A673 (cell line): ENCODE results near the gene GABRG3. TPM values are rescaled to one million over a fixed set of nuclear protein-coding genes. Genes with fewer than 3 reads are reported as not detected.

Experiments
- BruUV-seq: library from RNA; stranded (reverse); fragments of 400-500 nt; replicated peaks from 2 replicates; lab custom pipeline; 2021; lab: Mats Ljungman, UMichigan
- CTCF ChIA-PET: fragments of 300-600 bp; sonication (Branson Sonifier 250); formaldehyde crosslinking; loops from one replicate; lab custom pipeline; 2022; ENCODE audit warnings: antibody characterized with exemption; lab: Charles Lee
- POLR2A ChIA-PET: fragments of 300-600 bp; sonication (Branson Sonifier 250); formaldehyde crosslinking; loops from one replicate; lab custom pipeline; 2022; ENCODE audit warnings: antibody characterized with exemption; ENCODE audit not compliant: low non-redundant PET; lab: Charles Lee
- DNase-seq: peaks from one replicate; pipeline ENCODE4 v3.0.0-alpha.2; 2015; ENCODE audit warnings: low spot score
- H3K27ac ChIP-seq: fragments of 200-600 bp; sonication (generic); 2 replicates; pipeline ENCODE4 v1.5.1; 2016; ENCODE audit warnings: mixed run types, low read depth, mild to moderate bottlenecking, mixed read lengths, antibody characterized with exemption, low read length; ENCODE audit not compliant: poor library complexity, severe bottlenecking
- H3K27me3 ChIP-seq: fragments of 200-600 bp; sonication (generic); replicated peaks from 2 replicates; pipeline ENCODE4 v1.6.1; 2017; ENCODE audit warnings: mixed run types, low read depth, mild to moderate bottlenecking, mixed read lengths, antibody characterized with exemption, low read length; ENCODE audit not compliant: insufficient read depth, poor library complexity
- H3K36me3 ChIP-seq: fragments of 200-600 bp; sonication (generic); 2 replicates; pipeline ENCODE4 v1.6.1; 2016; ENCODE audit warnings: mixed run types, mild to moderate bottlenecking, mixed read lengths, antibody characterized with exemption, low read length; ENCODE audit not compliant: insufficient read depth, poor library complexity, severe bottlenecking
- H3K4me1 ChIP-seq: fragments of 200-600 bp; sonication (generic); 2 replicates; pipeline ENCODE4 v1.6.1; 2017; ENCODE audit warnings: mixed run types, mild to moderate bottlenecking, mixed read lengths, antibody characterized with exemption, low read length; ENCODE audit not compliant: insufficient read depth, poor library complexity, severe bottlenecking
- H3K4me3 ChIP-seq: fragments of 200-600 bp; sonication (generic); 2 replicates; pipeline ENCODE4 v1.5.1; 2016; ENCODE audit warnings: low read depth, mixed run types, mild to moderate bottlenecking, mixed read lengths, low read length; ENCODE audit not compliant: poor library complexity, severe bottlenecking
- H3K9me3 ChIP-seq: fragments of 200-600 bp; sonication (generic); 2 replicates; pipeline ENCODE4 v1.6.1; 2016; ENCODE audit warnings: mixed run types, low read depth, mild to moderate bottlenecking, mixed read lengths, antibody characterized with exemption, low read length; ENCODE audit not compliant: poor library complexity, severe bottlenecking
- EZH2 ChIP-seq: fragments of 200-600 bp; sonication (generic); IDR thresholded peaks from 2 replicates; pipeline ENCODE4 v1.6.1; 2017; ENCODE audit warnings: borderline replicate concordance, low read depth, mild to moderate bottlenecking, mixed read lengths, antibody characterized with exemption, low read length; ENCODE audit not compliant: poor library complexity, severe bottlenecking
- intact Hi-C: fragments of 100-400 bp; cut with micrococcal nuclease; formaldehyde crosslinking; loops from one replicate; pipeline ENCODE4 v1.10.0; 2022; ENCODE audit not compliant: unreplicated experiment
- total RNA-seq: library from RNA; stranded (reverse); gene quantifications from 2 replicates; pipeline ENCODE4 v1.2.3, GENCODE V29; 2021
- TF ChIP-seq, protein P1 (sequence below): fragments of 300-800, 200-600 bp; sonication (generic); conservative IDR thresholded peaks from 2 replicates; pipeline ENCODE4 v1.5.1; 2017; ENCODE audit warnings: low read depth, mild to moderate bottlenecking, antibody characterized with exemption, low read length, moderate library complexity, mixed read lengths

The GABRG3 gene
- total RNA-seq, 1 experiment from 2014 or later, result not detected

DNA sequence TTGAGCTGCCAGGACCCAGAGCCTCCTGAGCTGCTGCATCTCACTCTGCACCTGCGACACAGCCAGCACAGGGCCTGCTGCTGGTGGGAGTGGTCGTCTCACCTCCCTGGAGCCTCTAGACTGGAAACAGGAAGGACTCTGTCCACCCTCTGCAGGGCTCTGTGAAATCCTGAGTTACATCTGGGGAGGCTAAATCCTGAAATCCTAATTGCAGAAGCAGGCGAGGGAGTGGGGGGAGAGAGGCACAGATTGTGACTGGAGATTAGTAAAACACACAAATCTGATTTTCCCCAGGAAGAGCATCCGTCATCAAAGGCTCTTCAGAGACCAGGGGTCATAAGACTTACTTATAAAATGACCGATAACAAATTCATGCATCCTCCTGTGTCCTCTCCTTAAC lies 31.6 kb upstream of the GABRG3 start:
- CTCF ChIA-PET, result no interaction called here
- TF ChIP-seq EZH2, result no peak
- TF ChIP-seq, protein P1, sequence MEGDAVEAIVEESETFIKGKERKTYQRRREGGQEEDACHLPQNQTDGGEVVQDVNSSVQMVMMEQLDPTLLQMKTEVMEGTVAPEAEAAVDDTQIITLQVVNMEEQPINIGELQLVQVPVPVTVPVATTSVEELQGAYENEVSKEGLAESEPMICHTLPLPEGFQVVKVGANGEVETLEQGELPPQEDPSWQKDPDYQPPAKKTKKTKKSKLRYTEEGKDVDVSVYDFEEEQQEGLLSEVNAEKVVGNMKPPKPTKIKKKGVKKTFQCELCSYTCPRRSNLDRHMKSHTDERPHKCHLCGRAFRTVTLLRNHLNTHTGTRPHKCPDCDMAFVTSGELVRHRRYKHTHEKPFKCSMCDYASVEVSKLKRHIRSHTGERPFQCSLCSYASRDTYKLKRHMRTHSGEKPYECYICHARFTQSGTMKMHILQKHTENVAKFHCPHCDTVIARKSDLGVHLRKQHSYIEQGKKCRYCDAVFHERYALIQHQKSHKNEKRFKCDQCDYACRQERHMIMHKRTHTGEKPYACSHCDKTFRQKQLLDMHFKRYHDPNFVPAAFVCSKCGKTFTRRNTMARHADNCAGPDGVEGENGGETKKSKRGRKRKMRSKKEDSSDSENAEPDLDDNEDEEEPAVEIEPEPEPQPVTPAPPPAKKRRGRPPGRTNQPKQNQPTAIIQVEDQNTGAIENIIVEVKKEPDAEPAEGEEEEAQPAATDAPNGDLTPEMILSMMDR, result no peak
- no TSS peak for BruUV-seq
- peaks cover 41% of the 10 kb centered on the region for H3K9me3 ChIP-seq
- DNase-seq, result no peak
- no peak overlapping the region for H3K27ac ChIP-seq
- H3K4me3 ChIP-seq, result no peak overlapping the region
- no peaks in the 10 kb centered on the region for H3K4me1 ChIP-seq
- no peaks in the 10 kb centered on the region for H3K36me3 ChIP-seq
- intact Hi-C loops, result no loop called here
- H3K27me3 ChIP-seq, result no peaks in the 10 kb centered on the region
- POLR2A ChIA-PET, result no interaction called here

DNA sequence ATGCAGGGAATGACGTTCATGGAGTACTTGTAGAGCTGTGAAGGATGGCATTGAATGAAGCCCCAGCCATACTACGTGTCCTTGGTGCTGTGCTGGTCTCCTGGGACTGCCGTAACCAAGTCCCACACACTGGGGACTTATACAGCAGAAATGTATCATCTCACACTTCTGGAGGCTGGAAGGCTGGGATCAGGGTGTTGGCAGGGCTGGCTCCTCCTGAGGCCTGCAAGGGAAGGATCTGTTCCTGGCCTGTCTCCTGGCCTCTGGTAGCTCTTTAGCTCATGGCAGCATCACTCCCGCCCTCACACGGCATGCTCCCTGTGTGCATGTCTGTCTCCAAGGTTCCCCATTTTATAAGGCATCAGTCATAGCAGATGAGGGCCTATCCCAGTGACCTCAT lies 29.5 kb upstream of the GABRG3 start:
- CTCF ChIA-PET, result no interaction called here
- POLR2A ChIA-PET, result no interaction called here

DNA sequence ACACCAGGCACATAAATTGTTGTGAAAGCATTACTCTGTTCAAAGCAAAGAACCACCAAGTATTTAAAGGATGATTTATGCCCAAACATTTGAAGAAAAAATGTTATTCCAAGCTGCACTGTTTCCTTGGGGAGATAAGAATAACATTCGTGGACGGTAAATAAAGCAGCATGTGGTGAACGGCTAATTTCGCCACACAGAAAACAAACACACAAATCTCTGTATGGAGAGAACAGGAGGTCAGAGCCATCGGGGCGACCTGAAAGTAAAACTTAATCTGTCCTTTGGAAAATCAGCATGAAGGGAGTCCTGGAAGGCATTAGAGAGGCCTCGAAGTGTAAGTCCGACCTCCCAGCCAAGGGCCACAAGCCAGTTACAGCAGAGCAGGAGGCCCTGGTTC lies 27.1 kb upstream of the GABRG3 start:
- Histone ChIP-seq H3K27ac (no peak overlapping the region), H3K36me3 (no peaks in the 10 kb centered on the region), H3K27me3 (no peaks in the 10 kb centered on the region), H3K9me3 (peaks cover 34% of the 10 kb centered on the region), H3K4me1 (no peaks in the 10 kb centered on the region), H3K4me3 (no peak overlapping the region)
- BruUV-seq, result no TSS peak
- no peak for DNase-seq
- ChIA-PET CTCF (no interaction called here), POLR2A (no interaction called here)
- TF ChIP-seq EZH2, result no peak
- TF ChIP-seq, protein P1, result no peak
- intact Hi-C loops, result no loop called here

More for the DNA sequence above, 29.5 kb upstream of the GABRG3 start:
- Histone ChIP-seq H3K9me3 (peaks cover 37% of the 10 kb centered on the region), H3K4me1 (no peaks in the 10 kb centered on the region), H3K36me3 (no peaks in the 10 kb centered on the region), H3K4me3 (no peak overlapping the region), H3K27ac (no peak overlapping the region), H3K27me3 (no peaks in the 10 kb centered on the region)
- no peak for DNase-seq
- BruUV-seq, result no TSS peak
- intact Hi-C loops, result no loop called here
- TF ChIP-seq, protein P1, result no peak
- TF ChIP-seq EZH2, result no peak
